GM23338 (cell line): Measurements from ENCODE around the gene WFS1. TPM values are rescaled to one million over a fixed set of nuclear protein-coding genes. Genes with fewer than 3 reads are reported as not detected.

Experiments used
- ATAC-seq: fragments of 200-7000 bp; cut with Tn5 transposase; 3 replicates; pipeline ENCODE4 v1.9.1; 2020
- DNase-seq: peaks from one replicate; pipeline ENCODE4 v3.0.0-alpha.2; 2015; ENCODE audit warnings: low spot score
- H2AFZ ChIP-seq: fragments of 200-600 bp; sonication (generic); 2 replicates; pipeline ENCODE4 v1.8.0; 2016; ENCODE audit warnings: antibody characterized with exemption, mild to moderate bottlenecking, moderate library complexity
- H3F3A ChIP-seq: fragments of 200-600 bp; sonication (generic); replicated peaks from 2 replicates; pipeline ENCODE4 v1.8.0; 2017; ENCODE audit warnings: antibody characterized with exemption, mixed run types, low read depth
- H3K27ac ChIP-seq: fragments of 200-600 bp; sonication (generic); 2 replicates; pipeline ENCODE4 v1.6.1; 2016; ENCODE audit warnings: low read depth
- H3K27me3 ChIP-seq: fragments of 200-600 bp; sonication (generic); 2 replicates; pipeline ENCODE4 v1.8.0; 2016; ENCODE audit warnings: mild to moderate bottlenecking, mixed run types, moderate library complexity; ENCODE audit not compliant: insufficient read depth
- H3K36me3 ChIP-seq: fragments of 200-600 bp; sonication (generic); 2 replicates; pipeline ENCODE4 v1.8.0; 2016; ENCODE audit warnings: mild to moderate bottlenecking; ENCODE audit not compliant: insufficient read depth
- H3K4me1 ChIP-seq: fragments of 200-600 bp; sonication (generic); 2 replicates; pipeline ENCODE4 v1.8.0; 2016; ENCODE audit warnings: mild to moderate bottlenecking, moderate library complexity; ENCODE audit not compliant: insufficient read depth
- H3K4me2 ChIP-seq: fragments of 200-600 bp; sonication (generic); 2 replicates; pipeline ENCODE4 v1.7.1; 2017; ENCODE audit warnings: mixed run types
- H3K4me3 ChIP-seq: fragments of 200-600 bp; sonication (generic); 2 replicates; pipeline ENCODE4 v1.6.1; 2016; ENCODE audit warnings: mixed run types
- H3K79me2 ChIP-seq: fragments of 200-600 bp; sonication (generic); replicated peaks from 2 replicates; pipeline ENCODE4 v1.8.0; 2017; ENCODE audit warnings: mild to moderate bottlenecking; ENCODE audit not compliant: insufficient read depth
- H3K9me2 ChIP-seq: fragments of 200-600 bp; sonication (generic); 2 replicates; pipeline ENCODE4 v1.8.0; 2017; ENCODE audit not compliant: insufficient read depth
- H4K20me1 ChIP-seq: fragments of 200-600 bp; sonication (generic); replicated peaks from 2 replicates; pipeline ENCODE4 v1.8.0; 2017; ENCODE audit warnings: mild to moderate bottlenecking; ENCODE audit not compliant: insufficient read depth
- H3K27ac Mint-ChIP-seq: 2 replicates; pipeline ENCODE4 v1.8.0; 2020; ENCODE audit warnings: inconsistent platforms, mild to moderate bottlenecking, moderate library complexity, mixed read lengths
- H3K27me3 Mint-ChIP-seq: 3 replicates; pipeline ENCODE4 v1.8.0; 2022; ENCODE audit warnings: low read depth, mild to moderate bottlenecking, moderate library complexity, mixed read lengths, inconsistent platforms; ENCODE audit not compliant: insufficient read depth, poor library complexity
- H3K36me3 Mint-ChIP-seq: 3 replicates; pipeline ENCODE4 v1.8.0; 2021; ENCODE audit warnings: low read depth, mild to moderate bottlenecking, inconsistent platforms, moderate library complexity, mixed read lengths
- H3K4me1 Mint-ChIP-seq: 3 replicates; pipeline ENCODE4 v1.8.0; 2020; ENCODE audit warnings: mild to moderate bottlenecking, inconsistent platforms, mixed read lengths
- H3K4me3 Mint-ChIP-seq: 3 replicates; pipeline ENCODE4 v1.8.0; 2021; ENCODE audit warnings: moderate library complexity, mild to moderate bottlenecking, inconsistent platforms, mixed read lengths
- H3K9me3 Mint-ChIP-seq: 3 replicates; pipeline ENCODE4 v1.8.0; 2020; ENCODE audit warnings: moderate library complexity, mild to moderate bottlenecking, inconsistent platforms, mixed read lengths
- CREB1 ChIP-seq: fragments of 250-450 bp; sonication (Bioruptor Pico); IDR thresholded peaks from 2 replicates; pipeline ENCODE4 v1.5.0; 2020; ENCODE audit warnings: low read depth, mild to moderate bottlenecking, moderate library complexity
- EZH2 ChIP-seq: fragments of 200-600 bp; sonication (generic); IDR thresholded peaks from one replicate; pipeline ENCODE4 v1.8.0; 2017; ENCODE audit warnings: antibody characterized with exemption, mild to moderate bottlenecking, low read depth; ENCODE audit not compliant: unreplicated experiment
- EZH2phosphoT487 ChIP-seq: fragments of 200-600 bp; sonication (generic); IDR thresholded peaks from one replicate; pipeline ENCODE4 v1.8.1; 2018; ENCODE audit warnings: antibody characterized with exemption; ENCODE audit not compliant: unreplicated experiment
- JUNB ChIP-seq: IDR thresholded peaks from one replicate; pipeline ENCODE4 v1.6.1; 2016; ENCODE audit warnings: antibody characterized with exemption; ENCODE audit not compliant: unreplicated experiment
- NANOG ChIP-seq: IDR thresholded peaks from 2 replicates; pipeline ENCODE4 v1.6.1; 2016; ENCODE audit warnings: antibody characterized with exemption, borderline replicate concordance
- POLR2AphosphoS5 ChIP-seq: IDR thresholded peaks from 2 replicates; pipeline ENCODE4 v1.6.1; 2016; ENCODE audit warnings: antibody characterized with exemption, low read depth
- STAT1 ChIP-seq: IDR thresholded peaks from one replicate; pipeline ENCODE4 v1.6.1; 2016; ENCODE audit warnings: antibody characterized with exemption; ENCODE audit not compliant: unreplicated experiment
- ZNF114 ChIP-seq: fragments of 250-450 bp; sonication (Bioruptor Pico); IDR thresholded peaks from 2 replicates; pipeline ENCODE4 v1.5.0; 2020; ENCODE audit warnings: mild to moderate bottlenecking, moderate library complexity
- ZNF331 ChIP-seq: fragments of 250-450 bp; sonication (Bioruptor Pico); IDR thresholded peaks from 2 replicates; pipeline ENCODE4 v1.5.0; 2020; ENCODE audit warnings: low read depth, mild to moderate bottlenecking, moderate library complexity
- polyA plus RNA-seq: library from polyadenylated mRNA; unstranded; fragments of >200 nt; fragmentation: Nextera tagmentation; extraction: Ambion mirVana; gene quantifications from 2 replicates; pipeline ENCODE4 v1.2.1, GENCODE V29; 2016
- total RNA-seq: library from RNA; depleted of rRNA; stranded (reverse); fragments of >200 nt; shearing (Covaris generic); gene quantifications from 2 replicates; pipeline ENCODE4 v1.2.3, GENCODE V29; 2014
- TF ChIP-seq, protein P1 (sequence below): IDR thresholded peaks from 2 replicates; pipeline ENCODE4 v1.6.1; 2016; ENCODE audit warnings: antibody characterized with exemption
- TF ChIP-seq, protein P2 (sequence below), 2 experiments: fragments of 200-600 bp in 1 of 2; sonication (generic) in 1 of 2; conservative IDR thresholded peaks; 2 replicates each; pipeline versions ENCODE4 v1.5.1 to v1.6.1; 2016 to 2017; ENCODE audit warnings: antibody characterized with exemption in 2 of 2, low read depth in 2 of 2, mild to moderate bottlenecking in 2 of 2, moderate library complexity in 1 of 2
- TF ChIP-seq, protein P3 (sequence below): fragments of 250-450 bp; sonication (Bioruptor Pico); IDR thresholded peaks from 2 replicates; pipeline ENCODE4 v1.5.0; 2020; ENCODE audit warnings: mild to moderate bottlenecking, moderate library complexity

WFS1 gene
- total and polyA plus RNA-seq, 2 experiments from 2014 or later, result 24.7 to 45.4 TPM

DNA sequence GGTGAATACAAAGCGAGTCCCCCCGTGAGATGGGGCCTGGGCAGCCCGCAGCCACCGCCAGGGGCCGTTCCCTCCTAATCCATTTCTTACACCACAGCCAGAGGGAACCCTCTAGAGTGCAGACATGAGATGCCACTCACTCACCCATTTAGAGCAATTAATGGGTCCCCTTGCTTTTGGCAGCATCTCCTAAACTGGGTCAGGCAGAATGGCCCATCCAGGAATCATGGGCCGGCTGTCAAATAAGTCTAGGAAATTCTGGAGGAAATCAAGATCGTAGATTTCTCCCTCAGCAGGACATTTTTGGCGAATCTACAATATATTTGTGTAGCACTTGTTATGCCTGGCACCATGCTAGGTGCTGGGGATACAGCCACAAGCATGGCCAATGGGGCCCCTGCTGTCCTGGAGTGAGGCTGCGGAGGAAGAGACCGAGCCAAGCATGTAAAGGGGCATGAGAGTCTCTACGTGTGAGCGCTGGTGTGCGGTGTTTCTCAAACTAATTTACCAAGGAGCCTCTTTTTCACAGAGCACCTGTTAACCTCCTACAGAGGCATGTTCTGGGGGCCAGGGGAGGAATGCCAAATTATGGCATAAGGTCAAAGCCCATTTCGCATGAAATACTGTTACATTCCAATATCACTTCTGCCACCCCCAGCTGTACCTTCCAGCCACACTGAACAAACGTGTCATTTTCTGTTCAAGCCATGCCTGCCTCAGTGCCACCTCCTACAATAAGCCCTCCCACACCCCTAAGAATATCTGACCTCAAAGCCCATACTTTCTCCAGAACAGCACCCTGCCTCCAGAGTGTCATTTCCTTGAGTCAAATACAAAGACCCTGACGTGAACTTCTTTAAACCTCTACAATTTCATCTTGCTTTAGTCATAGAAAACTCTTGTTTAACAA, 41.2 kb upstream of the WFS1 start:
- no peak overlapping the region for H3K4me3 Mint-ChIP-seq
- no peaks in the 10 kb centered on the region for H3K36me3 Mint-ChIP-seq
- no peak for DNase-seq
- H3K9me2 ChIP-seq, result no peaks in the 10 kb centered on the region
- no peak overlapping the region for H3K27ac Mint-ChIP-seq
- H3K4me1 ChIP-seq, result no peaks in the 10 kb centered on the region
- H2AFZ ChIP-seq, result no peak overlapping the region
- no peaks in the 10 kb centered on the region for H3F3A ChIP-seq
- no peak overlapping the region for H3K4me3 ChIP-seq
- no peak for TF ChIP-seq POLR2AphosphoS5
- TF ChIP-seq JUNB, result no peak
- TF ChIP-seq, protein P1, sequence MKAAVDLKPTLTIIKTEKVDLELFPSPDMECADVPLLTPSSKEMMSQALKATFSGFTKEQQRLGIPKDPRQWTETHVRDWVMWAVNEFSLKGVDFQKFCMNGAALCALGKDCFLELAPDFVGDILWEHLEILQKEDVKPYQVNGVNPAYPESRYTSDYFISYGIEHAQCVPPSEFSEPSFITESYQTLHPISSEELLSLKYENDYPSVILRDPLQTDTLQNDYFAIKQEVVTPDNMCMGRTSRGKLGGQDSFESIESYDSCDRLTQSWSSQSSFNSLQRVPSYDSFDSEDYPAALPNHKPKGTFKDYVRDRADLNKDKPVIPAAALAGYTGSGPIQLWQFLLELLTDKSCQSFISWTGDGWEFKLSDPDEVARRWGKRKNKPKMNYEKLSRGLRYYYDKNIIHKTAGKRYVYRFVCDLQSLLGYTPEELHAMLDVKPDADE, result no peak
- H3K9me3 Mint-ChIP-seq, result no peaks in the 10 kb centered on the region
- peaks cover 9% of the 10 kb centered on the region for H3K4me1 Mint-ChIP-seq
- no peak overlapping the region for H3K4me2 ChIP-seq
- H3K79me2 ChIP-seq, result no peaks in the 10 kb centered on the region
- no peak for ATAC-seq
- no peaks in the 10 kb centered on the region for H3K27me3 ChIP-seq
- peaks cover 12% of the 10 kb centered on the region for H3K27me3 Mint-ChIP-seq
- H3K36me3 ChIP-seq, result no peaks in the 10 kb centered on the region
- no peak overlapping the region for H3K27ac ChIP-seq
- H4K20me1 ChIP-seq, result no peaks in the 10 kb centered on the region

DNA sequence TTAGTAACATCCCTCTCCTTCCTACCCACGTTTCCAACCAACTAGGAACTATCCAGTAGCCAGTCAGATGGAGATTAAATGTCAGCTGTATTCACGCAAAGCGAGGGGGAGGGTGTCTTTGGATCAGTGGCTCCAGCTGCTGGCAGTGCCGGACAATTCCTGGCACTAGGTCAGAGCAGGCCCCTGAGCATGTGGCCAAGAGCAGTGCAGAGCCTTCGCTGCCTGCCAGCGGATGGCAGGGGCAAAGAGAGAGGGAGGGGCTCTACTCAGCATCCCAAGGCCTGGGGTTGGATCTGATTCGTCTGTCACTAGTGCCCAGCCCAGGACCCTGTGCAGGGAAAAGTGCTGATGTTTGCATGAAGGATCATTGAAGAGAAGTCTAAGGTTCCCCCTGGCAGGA, 40.6 kb upstream of the WFS1 start:
- ATAC-seq, result no peak
- Histone ChIP-seq H3K9me2 (no peaks in the 10 kb centered on the region), H2AFZ (no peak overlapping the region), H3K27ac (no peak overlapping the region), H4K20me1 (no peaks in the 10 kb centered on the region), H3K4me1 (no peaks in the 10 kb centered on the region), H3K4me3 (no peak overlapping the region), H3F3A (no peaks in the 10 kb centered on the region), H3K27me3 (no peaks in the 10 kb centered on the region), H3K36me3 (no peaks in the 10 kb centered on the region), H3K4me2 (no peak overlapping the region), H3K79me2 (no peaks in the 10 kb centered on the region)
- Mint-ChIP-seq H3K36me3 (no peaks in the 10 kb centered on the region), H3K9me3 (no peaks in the 10 kb centered on the region), H3K27ac (no peak overlapping the region), H3K27me3 (peaks cover 12% of the 10 kb centered on the region), H3K4me1 (peaks cover 9% of the 10 kb centered on the region), H3K4me3 (no peak overlapping the region)
- DNase-seq, result no peak
- TF ChIP-seq JUNB (no peak), ZNF331 (CRISPR knock-in tag) (no peak), STAT1 (no peak), CREB1 (CRISPR knock-in tag) (no peak), NANOG (no peak), POLR2AphosphoS5 (no peak), EZH2phosphoT487 (no peak), ZNF114 (no peak), EZH2 (no peak)
- TF ChIP-seq, protein P2, sequence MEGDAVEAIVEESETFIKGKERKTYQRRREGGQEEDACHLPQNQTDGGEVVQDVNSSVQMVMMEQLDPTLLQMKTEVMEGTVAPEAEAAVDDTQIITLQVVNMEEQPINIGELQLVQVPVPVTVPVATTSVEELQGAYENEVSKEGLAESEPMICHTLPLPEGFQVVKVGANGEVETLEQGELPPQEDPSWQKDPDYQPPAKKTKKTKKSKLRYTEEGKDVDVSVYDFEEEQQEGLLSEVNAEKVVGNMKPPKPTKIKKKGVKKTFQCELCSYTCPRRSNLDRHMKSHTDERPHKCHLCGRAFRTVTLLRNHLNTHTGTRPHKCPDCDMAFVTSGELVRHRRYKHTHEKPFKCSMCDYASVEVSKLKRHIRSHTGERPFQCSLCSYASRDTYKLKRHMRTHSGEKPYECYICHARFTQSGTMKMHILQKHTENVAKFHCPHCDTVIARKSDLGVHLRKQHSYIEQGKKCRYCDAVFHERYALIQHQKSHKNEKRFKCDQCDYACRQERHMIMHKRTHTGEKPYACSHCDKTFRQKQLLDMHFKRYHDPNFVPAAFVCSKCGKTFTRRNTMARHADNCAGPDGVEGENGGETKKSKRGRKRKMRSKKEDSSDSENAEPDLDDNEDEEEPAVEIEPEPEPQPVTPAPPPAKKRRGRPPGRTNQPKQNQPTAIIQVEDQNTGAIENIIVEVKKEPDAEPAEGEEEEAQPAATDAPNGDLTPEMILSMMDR (conservative IDR thresholded peaks at IDR 0.05; ENCODE audit: low read depth in 2 of 2), result no peak
- TF ChIP-seq, protein P3, sequence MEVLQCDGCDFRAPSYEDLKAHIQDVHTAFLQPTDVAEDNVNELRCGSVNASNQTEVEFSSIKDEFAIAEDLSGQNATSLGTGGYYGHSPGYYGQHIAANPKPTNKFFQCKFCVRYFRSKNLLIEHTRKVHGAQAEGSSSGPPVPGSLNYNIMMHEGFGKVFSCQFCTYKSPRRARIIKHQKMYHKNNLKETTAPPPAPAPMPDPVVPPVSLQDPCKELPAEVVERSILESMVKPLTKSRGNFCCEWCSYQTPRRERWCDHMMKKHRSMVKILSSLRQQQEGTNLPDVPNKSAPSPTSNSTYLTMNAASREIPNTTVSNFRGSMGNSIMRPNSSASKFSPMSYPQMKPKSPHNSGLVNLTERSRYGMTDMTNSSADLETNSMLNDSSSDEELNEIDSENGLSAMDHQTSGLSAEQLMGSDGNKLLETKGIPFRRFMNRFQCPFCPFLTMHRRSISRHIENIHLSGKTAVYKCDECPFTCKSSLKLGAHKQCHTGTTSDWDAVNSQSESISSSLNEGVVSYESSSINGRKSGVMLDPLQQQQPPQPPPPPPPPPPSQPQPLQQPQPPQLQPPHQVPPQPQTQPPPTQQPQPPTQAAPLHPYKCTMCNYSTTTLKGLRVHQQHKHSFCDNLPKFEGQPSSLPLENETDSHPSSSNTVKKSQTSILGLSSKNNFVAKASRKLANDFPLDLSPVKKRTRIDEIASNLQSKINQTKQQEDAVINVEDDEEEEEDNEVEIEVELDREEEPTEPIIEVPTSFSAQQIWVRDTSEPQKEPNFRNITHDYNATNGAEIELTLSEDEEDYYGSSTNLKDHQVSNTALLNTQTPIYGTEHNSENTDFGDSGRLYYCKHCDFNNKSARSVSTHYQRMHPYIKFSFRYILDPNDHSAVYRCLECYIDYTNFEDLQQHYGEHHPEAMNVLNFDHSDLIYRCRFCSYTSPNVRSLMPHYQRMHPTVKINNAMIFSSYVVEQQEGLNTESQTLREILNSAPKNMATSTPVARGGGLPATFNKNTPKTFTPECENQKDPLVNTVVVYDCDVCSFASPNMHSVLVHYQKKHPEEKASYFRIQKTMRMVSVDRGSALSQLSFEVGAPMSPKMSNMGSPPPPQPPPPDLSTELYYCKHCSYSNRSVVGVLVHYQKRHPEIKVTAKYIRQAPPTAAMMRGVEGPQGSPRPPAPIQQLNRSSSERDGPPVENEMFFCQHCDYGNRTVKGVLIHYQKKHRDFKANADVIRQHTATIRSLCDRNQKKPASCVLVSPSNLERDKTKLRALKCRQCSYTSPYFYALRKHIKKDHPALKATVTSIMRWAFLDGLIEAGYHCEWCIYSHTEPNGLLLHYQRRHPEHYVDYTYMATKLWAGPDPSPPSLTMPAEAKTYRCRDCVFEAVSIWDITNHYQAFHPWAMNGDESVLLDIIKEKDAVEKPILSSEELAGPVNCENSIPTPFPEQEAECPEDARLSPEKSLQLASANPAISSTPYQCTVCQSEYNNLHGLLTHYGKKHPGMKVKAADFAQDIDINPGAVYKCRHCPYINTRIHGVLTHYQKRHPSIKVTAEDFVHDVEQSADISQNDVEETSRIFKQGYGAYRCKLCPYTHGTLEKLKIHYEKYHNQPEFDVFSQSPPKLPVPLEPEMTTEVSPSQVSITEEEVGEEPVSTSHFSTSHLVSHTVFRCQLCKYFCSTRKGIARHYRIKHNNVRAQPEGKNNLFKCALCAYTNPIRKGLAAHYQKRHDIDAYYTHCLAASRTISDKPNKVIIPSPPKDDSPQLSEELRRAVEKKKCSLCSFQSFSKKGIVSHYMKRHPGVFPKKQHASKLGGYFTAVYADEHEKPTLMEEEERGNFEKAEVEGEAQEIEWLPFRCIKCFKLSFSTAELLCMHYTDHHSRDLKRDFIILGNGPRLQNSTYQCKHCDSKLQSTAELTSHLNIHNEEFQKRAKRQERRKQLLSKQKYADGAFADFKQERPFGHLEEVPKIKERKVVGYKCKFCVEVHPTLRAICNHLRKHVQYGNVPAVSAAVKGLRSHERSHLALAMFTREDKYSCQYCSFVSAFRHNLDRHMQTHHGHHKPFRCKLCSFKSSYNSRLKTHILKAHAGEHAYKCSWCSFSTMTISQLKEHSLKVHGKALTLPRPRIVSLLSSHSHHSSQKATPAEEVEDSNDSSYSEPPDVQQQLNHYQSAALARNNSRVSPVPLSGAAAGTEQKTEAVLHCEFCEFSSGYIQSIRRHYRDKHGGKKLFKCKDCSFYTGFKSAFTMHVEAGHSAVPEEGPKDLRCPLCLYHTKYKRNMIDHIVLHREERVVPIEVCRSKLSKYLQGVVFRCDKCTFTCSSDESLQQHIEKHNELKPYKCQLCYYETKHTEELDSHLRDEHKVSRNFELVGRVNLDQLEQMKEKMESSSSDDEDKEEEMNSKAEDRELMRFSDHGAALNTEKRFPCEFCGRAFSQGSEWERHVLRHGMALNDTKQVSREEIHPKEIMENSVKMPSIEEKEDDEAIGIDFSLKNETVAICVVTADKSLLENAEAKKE (CRISPR knock-in tag), result no peak
